ENCODE data around the gene ARHGEF16.

DNA sequence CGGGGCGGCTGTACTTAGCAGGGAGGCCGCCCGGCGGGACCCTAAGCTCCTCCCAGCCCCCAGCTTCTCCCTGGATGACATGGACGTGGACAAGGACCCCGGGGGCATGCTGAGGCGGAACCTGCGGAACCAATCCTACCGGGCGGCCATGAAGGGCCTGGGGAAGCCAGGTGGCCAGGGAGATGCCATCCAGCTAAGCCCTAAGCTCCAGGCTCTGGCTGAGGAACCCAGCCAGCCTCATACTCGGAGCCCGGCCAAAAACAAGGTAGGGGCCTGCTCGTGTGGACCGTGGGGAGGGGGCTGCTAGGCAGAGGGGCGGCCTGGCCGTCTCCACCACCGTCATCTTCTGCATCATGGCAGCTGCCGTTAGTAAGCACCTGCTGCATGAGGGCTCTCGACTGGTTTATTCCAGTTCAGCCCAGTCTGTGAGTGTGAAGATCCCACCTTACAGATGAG, 9.0 kb downstream of the ARHGEF16 start:
- TF ChIP-seq TAF1 (IDR thresholded peaks at IDR 0.05; ENCODE audit: low read depth) = no peak
- TF ChIP-seq EP300 (IDR thresholded peaks at IDR 0.05; ENCODE audit: borderline replicate concordance) = no peak
- TF ChIP-seq, protein P1, sequence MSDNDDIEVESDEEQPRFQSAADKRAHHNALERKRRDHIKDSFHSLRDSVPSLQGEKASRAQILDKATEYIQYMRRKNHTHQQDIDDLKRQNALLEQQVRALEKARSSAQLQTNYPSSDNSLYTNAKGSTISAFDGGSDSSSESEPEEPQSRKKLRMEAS (IDR thresholded peaks at IDR 0.05) = no peak
- TF ChIP-seq CEBPB (IDR thresholded peaks at IDR 0.05) = no peak
- no peak for TF ChIP-seq YY1 (IDR thresholded peaks at IDR 0.05; ENCODE audit: low read depth)
- TF ChIP-seq, protein P2, sequence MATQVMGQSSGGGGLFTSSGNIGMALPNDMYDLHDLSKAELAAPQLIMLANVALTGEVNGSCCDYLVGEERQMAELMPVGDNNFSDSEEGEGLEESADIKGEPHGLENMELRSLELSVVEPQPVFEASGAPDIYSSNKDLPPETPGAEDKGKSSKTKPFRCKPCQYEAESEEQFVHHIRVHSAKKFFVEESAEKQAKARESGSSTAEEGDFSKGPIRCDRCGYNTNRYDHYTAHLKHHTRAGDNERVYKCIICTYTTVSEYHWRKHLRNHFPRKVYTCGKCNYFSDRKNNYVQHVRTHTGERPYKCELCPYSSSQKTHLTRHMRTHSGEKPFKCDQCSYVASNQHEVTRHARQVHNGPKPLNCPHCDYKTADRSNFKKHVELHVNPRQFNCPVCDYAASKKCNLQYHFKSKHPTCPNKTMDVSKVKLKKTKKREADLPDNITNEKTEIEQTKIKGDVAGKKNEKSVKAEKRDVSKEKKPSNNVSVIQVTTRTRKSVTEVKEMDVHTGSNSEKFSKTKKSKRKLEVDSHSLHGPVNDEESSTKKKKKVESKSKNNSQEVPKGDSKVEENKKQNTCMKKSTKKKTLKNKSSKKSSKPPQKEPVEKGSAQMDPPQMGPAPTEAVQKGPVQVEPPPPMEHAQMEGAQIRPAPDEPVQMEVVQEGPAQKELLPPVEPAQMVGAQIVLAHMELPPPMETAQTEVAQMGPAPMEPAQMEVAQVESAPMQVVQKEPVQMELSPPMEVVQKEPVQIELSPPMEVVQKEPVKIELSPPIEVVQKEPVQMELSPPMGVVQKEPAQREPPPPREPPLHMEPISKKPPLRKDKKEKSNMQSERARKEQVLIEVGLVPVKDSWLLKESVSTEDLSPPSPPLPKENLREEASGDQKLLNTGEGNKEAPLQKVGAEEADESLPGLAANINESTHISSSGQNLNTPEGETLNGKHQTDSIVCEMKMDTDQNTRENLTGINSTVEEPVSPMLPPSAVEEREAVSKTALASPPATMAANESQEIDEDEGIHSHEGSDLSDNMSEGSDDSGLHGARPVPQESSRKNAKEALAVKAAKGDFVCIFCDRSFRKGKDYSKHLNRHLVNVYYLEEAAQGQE (IDR thresholded peaks at IDR 0.05; ENCODE audit: low read depth) = no peak
- no peak for TF ChIP-seq RAD21 (IDR thresholded peaks at IDR 0.05; ENCODE audit: low read depth)
- no peak for TF ChIP-seq CREB1 (IDR thresholded peaks at IDR 0.05; ENCODE audit: low read depth)
- TF ChIP-seq, protein P3, sequence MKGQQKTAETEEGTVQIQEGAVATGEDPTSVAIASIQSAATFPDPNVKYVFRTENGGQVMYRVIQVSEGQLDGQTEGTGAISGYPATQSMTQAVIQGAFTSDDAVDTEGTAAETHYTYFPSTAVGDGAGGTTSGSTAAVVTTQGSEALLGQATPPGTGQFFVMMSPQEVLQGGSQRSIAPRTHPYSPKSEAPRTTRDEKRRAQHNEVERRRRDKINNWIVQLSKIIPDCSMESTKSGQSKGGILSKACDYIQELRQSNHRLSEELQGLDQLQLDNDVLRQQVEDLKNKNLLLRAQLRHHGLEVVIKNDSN (IDR thresholded peaks at IDR 0.05) = no peak
- TF ChIP-seq NFIC (IDR thresholded peaks at IDR 0.05) = no peak

Data from Ishikawa (cell line).